22Rv1 (cell line): ENCODE data around the gene CYB5B.

Source experiments
- H3K27ac ChIP-seq: fragments of 450-650 bp; 2 replicates; pipeline ENCODE4 v1.5.1; 2017
- ZFX ChIP-seq: fragments of 450-650 bp; IDR thresholded peaks from 2 replicates; pipeline ENCODE4 v1.6.1; 2017; ENCODE audit warnings: antibody characterized with exemption, borderline replicate concordance
- TF ChIP-seq, protein P1 (sequence below): fragments of 450-650 bp; IDR thresholded peaks from 2 replicates; pipeline ENCODE4 v1.5.1; 2017; ENCODE audit warnings: mild to moderate bottlenecking

CYB5B gene

DNA sequence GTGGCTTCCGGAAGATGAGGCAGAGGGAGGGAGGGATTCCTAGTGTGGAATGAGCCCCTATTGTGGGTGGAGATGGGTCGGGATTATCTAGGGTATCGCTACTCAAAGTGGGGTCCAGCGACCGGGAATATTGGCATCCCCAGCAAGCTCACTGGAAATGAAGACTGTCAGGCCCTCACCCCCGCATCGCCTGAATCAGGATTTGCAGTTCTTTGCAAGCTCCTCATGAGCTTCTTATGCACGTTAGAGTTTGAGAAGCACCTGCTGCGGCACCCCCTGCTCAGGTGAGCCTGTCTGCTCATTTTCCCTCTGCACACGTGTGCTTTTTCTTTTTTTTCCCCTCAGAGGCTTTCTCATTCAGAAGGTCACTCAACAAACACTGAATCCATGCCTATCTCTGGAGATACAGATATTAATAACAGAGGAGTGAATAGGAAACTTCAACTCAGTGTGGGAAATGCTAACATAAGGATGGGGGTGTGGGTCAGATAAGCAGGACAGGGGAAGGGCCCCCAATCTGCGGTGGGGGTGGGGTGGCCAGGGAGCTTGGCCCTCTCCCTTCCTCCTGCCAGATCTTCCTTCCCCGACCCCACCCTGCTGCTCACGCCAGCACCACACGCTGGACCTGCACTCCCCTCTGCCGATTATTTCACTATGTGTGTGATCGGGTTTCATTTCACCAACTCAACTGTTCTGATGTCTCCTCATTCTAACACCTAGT lies 73.6 kb downstream of the CYB5B start:
- no peak for TF ChIP-seq ZFX
- TF ChIP-seq, protein P1, sequence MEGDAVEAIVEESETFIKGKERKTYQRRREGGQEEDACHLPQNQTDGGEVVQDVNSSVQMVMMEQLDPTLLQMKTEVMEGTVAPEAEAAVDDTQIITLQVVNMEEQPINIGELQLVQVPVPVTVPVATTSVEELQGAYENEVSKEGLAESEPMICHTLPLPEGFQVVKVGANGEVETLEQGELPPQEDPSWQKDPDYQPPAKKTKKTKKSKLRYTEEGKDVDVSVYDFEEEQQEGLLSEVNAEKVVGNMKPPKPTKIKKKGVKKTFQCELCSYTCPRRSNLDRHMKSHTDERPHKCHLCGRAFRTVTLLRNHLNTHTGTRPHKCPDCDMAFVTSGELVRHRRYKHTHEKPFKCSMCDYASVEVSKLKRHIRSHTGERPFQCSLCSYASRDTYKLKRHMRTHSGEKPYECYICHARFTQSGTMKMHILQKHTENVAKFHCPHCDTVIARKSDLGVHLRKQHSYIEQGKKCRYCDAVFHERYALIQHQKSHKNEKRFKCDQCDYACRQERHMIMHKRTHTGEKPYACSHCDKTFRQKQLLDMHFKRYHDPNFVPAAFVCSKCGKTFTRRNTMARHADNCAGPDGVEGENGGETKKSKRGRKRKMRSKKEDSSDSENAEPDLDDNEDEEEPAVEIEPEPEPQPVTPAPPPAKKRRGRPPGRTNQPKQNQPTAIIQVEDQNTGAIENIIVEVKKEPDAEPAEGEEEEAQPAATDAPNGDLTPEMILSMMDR = no peak
- no peak overlapping the region for H3K27ac ChIP-seq

DNA sequence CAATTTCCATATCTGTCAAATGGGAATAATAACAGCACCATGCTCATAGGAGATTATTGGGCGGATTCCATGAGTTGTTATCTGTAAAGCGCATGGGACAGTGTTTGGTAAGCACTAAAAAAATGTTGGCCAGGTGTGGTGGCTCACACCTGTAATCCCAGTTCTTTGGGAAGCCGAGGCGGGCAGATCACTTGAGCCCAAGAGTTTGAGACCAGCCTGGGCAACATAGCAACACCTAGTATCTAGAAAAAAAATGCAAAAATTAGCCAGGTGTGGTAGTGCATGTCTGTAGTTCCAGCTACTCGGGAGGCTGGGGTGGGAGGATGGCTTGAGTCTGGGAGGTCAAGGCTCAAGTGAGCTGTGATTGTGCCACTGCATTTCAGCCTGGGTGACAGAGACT lies 74.5 kb downstream of the CYB5B start:
- no peak overlapping the region for H3K27ac ChIP-seq
- TF ChIP-seq, protein P1 = no peak
- TF ChIP-seq ZFX = no peak

DNA sequence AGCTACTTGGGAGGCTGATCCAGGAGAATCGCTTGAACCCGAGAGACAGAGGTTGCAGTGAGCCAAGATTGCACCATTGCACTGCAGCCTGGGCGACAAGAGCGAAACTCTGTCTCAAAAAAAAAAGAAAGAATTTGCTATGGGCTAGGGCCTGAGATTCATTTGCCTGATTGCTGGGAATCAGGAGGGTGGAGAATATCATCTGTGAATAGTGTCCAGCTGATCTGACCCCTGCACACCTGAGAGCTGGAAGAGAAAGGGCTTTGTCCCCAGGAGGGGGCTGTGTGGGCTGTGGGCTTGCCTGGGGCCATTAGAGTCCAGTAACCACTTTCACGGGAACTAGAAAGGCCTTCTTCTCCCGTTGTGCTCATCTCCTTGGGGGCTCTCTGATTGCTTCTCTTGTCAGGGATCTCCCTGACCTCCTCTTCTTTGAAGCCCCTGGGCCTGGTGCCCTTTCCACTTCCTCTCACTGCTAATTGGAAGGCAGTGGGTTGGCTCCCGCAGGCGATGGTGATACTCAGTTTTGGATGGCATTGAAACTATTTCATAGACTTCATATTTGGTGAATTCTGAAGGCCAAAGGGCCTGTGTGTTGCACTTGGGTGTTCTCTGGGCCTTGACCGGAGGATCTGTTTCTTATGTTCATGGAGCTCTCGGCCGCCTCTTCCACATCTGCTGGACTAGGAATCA lies 75.3 kb downstream of the CYB5B start:
- TF ChIP-seq, protein P1 = no peak
- TF ChIP-seq ZFX = no peak
- H3K27ac ChIP-seq = no peak overlapping the region

DNA sequence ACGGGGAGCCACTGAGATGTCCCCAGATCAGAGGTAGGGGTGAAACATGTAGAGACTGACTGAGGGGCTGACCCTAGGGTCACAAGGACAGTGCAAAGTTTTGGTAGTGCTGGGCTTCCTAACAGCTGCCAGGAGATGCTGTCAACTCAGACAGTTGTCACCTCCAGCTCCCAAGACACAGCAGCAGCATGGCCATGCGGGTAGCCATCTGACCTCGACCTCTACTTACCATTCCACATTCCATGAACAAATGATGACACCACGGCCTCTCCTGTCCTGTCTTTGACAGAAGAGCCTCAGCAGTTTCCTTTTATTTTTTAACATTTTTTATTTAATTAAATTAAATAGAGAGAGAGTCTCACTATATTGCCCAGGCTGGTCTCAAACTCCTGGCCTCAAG lies 76.1 kb downstream of the CYB5B start:
- no peak for TF ChIP-seq ZFX
- TF ChIP-seq, protein P1 = no peak
- no peak overlapping the region for H3K27ac ChIP-seq

DNA sequence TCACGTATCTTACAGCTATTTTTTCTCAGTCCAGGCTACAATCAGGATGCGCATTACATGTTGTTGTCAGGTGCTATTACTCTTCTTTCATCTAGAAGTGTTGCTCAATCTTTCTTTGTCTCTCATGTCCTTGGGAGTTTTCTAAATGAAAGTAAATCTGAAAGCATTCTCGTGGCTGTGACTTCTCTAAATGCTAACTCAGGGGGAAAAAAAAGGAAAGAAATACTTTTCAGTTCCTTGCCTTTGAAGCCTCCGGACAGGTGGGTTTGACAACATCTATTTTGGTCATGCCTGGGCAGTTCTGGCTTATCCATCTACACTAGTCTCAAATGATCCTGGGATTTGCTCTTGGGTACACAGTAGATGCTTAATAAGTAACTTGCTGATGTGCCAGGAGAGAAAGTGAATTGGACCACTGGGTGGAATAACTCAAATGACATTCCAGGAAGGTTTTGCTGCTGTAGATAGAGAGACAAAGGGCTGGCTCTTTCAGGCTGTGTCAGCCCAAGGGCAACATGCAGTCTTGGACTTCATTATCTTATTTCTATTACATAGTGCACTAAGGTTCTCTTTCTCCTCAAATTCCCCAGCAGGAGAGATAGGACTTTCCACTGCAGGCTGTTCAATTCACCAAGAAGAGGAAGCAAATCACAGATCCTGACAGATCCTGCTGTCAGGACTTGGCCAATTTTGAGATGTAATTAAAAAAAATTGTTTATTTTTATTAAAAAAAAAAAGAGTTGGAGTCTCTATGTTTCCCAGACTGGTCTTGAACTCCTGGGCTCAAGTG lies 77.7 kb downstream of the CYB5B start:
- H3K27ac ChIP-seq = no peak overlapping the region
- no peak for TF ChIP-seq ZFX
- TF ChIP-seq, protein P1 = no peak

DNA sequence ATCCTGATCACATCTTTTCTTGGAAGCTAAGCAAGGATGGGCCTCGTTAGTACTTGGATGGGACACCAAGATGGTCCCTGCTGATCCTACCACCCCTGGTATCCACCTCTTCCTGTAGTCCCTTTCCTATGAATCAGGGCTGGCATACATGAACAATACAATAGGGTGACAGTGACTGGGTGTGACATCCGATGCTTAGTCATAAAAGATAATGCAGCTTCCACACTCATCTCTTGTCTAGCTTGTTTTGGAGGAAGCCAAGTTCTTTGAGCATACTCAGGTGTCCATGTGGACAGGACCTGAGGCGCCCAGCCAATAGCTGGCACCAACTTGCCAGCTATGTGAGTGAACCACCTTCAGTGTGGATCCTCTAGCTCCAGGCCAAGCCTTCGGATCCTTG lies 78.8 kb downstream of the CYB5B start:
- no peak overlapping the region for H3K27ac ChIP-seq
- TF ChIP-seq ZFX = no peak
- TF ChIP-seq, protein P1 = no peak
